ENCODE results near the gene PIGO. TPM values are rescaled to one million over a fixed set of nuclear protein-coding genes. Genes with fewer than 3 reads are reported as not detected.
A peak's percentile ranks its signal among the peaks of the same experiment; 100 is the strongest.

The PIGO gene
- total RNA-seq, 3 donors from 2014 or later = 15.4 to 24.9 (median 18.0) TPM

GRCh38 chr9:35105571-35106342, 9.4 kb upstream of the PIGO start:
- H3K27me3 ChIP-seq = no peaks in the 10 kb centered on the region
- intact Hi-C loops (cut with DNase I; ENCODE audit: low total_unique reads) = no loop called here
- H3K27ac ChIP-seq = no peak overlapping the region
- no peak for DNase-seq (ENCODE audit: low spot score in 2 of 2)
- H3K4me1 ChIP-seq = peaks cover 3 to 15% of the 10 kb centered on the region in 2 donors
- no peaks in the 10 kb centered on the region for H3K9me3 ChIP-seq
- no peaks in the 10 kb centered on the region for H3K36me3 ChIP-seq
- TF ChIP-seq POLR2A (IDR thresholded peaks at IDR 0.05) (no peak), CTCF (IDR thresholded peaks at IDR 0.05) (no peak), POLR2AphosphoS5 (IDR thresholded peaks at IDR 0.05) (no peak)
- H3K4me3 ChIP-seq = no peak overlapping the region

DNA sequence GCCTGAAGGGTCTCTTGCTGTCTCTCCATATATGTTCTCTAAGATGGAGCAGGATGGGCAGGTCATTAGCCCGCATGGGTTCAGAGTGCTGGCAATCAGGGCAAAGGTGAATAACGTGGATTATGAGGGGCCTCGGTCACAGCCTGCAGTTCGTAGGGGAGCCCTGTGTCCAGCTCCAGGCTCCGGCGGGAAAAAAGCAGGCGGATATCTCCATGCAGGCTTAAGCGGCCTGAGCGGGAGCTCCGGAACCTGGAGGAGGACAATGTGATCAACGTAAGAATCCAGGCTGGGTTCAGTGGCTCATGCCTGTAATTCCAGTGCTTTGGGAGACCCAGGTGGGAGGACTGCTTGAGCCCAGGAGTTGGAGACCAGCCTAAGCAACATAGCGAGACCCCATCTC, 8.7 kb upstream of the PIGO start:
- Histone ChIP-seq H3K4me3 (no peak overlapping the region), H3K27ac (no peak overlapping the region), H3K27me3 (no peaks in the 10 kb centered on the region), H3K9me3 (no peaks in the 10 kb centered on the region), H3K36me3 (no peaks in the 10 kb centered on the region), H3K4me1 (peaks cover 3 to 10% of the 10 kb centered on the region in 2 donors)
- TF ChIP-seq CTCF (IDR thresholded peaks at IDR 0.05) (no peak), POLR2AphosphoS5 (IDR thresholded peaks at IDR 0.05) (no peak), POLR2A (IDR thresholded peaks at IDR 0.05) (no peak)
- intact Hi-C loops (cut with DNase I; ENCODE audit: low total_unique reads) = no loop called here
- no peak for DNase-seq (ENCODE audit: low spot score in 2 of 2)

DNA sequence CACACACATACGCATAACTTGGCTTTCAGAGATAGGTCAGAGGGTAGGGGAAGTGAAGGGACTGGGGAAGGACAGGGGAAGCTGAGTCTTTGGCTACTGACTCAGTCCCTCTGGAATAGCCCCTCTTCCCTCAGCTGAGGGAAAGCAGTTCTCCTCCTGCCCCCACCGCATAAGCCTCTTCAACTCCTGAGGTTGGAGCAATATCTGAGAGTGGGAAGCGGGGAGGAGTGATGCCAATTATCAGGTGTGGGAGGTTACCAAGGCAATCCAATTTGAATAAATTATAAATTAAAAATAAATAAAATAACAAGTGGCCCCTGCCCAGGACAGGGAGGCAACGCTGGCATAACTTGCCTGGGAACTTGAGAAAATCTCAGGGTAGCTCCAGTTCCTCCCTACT, 8.2 kb upstream of the PIGO start:
- H3K9me3 ChIP-seq = no peaks in the 10 kb centered on the region
- no peak overlapping the region for H3K4me3 ChIP-seq
- no peak overlapping the region for H3K27ac ChIP-seq
- DNase-seq (ENCODE audit: low spot score in 2 of 2) = no peak
- TF ChIP-seq CTCF (IDR thresholded peaks at IDR 0.05) (no peak), POLR2A (IDR thresholded peaks at IDR 0.05) (no peak), POLR2AphosphoS5 (IDR thresholded peaks at IDR 0.05) (no peak)
- intact Hi-C loops (cut with DNase I; ENCODE audit: low total_unique reads) = no loop called here
- H3K4me1 ChIP-seq = peaks cover 3 to 10% of the 10 kb centered on the region in 2 donors
- H3K36me3 ChIP-seq = no peaks in the 10 kb centered on the region
- H3K27me3 ChIP-seq = no peaks in the 10 kb centered on the region

GRCh38 chr9:35103660-35104191, 7.3 kb upstream of the PIGO start:
- peaks cover 3 to 10% of the 10 kb centered on the region in 2 donors for H3K4me1 ChIP-seq
- TF ChIP-seq POLR2A (IDR thresholded peaks at IDR 0.05) = no peak
- no peak for TF ChIP-seq POLR2AphosphoS5 (IDR thresholded peaks at IDR 0.05)
- TF ChIP-seq CTCF (IDR thresholded peaks at IDR 0.05) = no peak
- H3K4me3 ChIP-seq = peak overlapping the region; percentile 58 to 83 (median 80)
- H3K36me3 ChIP-seq = no peaks in the 10 kb centered on the region
- no peaks in the 10 kb centered on the region for H3K9me3 ChIP-seq
- no peak for DNase-seq (ENCODE audit: low spot score in 2 of 2)
- intact Hi-C loops (cut with DNase I; ENCODE audit: low total_unique reads) = no loop called here
- H3K27ac ChIP-seq = peak overlapping the region; percentile 93 to 97
- H3K27me3 ChIP-seq = no peaks in the 10 kb centered on the region

All from breast epithelium (tissue), 4 donors.